IPS-18a (cell line): Measurements from ENCODE around the gene TRIM25.

Experiments used
- H3K27ac ChIP-seq: one replicate; pipeline ENCODE4 v1.5.1; 2013; ENCODE audit warnings: low read length
- H3K27me3 ChIP-seq: one replicate; pipeline ENCODE4 v1.6.1; 2013; ENCODE audit warnings: mild to moderate bottlenecking, low read length; ENCODE audit not compliant: control insufficient read depth, insufficient read depth
- H3K36me3 ChIP-seq: one replicate; pipeline ENCODE4 v1.6.1; 2013; ENCODE audit warnings: low read depth, low read length; ENCODE audit not compliant: control insufficient read depth
- H3K4me1 ChIP-seq: one replicate; pipeline ENCODE4 v1.6.1; 2013; ENCODE audit warnings: low read depth, low read length; ENCODE audit not compliant: control insufficient read depth
- H3K4me3 ChIP-seq: one replicate; pipeline ENCODE4 v1.5.1; 2013; ENCODE audit warnings: low read length
- H3K9ac ChIP-seq: one replicate; pipeline ENCODE4 v1.6.1; 2013; ENCODE audit warnings: mild to moderate bottlenecking, low read length, moderate library complexity
- H3K9me3 ChIP-seq: one replicate; pipeline ENCODE4 v1.6.1; 2013; ENCODE audit warnings: low read depth, low read length; ENCODE audit not compliant: control insufficient read depth

The TRIM25 gene

GRCh38 chr17:56879280-56879679 lies 34.6 kb downstream of the TRIM25 start:
- Histone ChIP-seq H3K4me1 (no peaks in the 10 kb centered on the region), H3K27me3 (no peaks in the 10 kb centered on the region), H3K27ac (no peak overlapping the region), H3K9ac (no peak overlapping the region), H3K36me3 (no peaks in the 10 kb centered on the region), H3K9me3 (no peaks in the 10 kb centered on the region), H3K4me3 (no peak overlapping the region)

DNA sequence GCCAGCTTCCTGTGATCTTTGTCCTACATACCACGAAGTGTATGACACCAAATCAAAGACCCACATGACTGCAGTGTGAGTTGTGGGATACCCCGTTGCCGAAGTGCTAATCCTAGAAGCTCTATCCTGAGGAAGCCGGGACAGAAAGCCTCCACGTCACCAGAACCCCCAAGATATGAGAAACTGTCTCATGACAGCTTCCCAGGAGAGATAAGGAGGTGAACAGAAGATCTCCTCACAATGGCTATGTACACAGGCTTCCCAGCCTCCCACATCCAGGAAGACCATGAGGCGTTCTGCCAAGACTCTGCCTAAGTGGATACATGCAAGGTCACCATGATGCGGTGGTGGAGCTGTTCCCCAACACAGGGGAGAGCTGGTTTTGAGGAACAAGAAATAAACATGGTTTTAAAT lies 37.1 kb downstream of the TRIM25 start:
- Histone ChIP-seq H3K9ac (no peak overlapping the region), H3K9me3 (no peaks in the 10 kb centered on the region), H3K27ac (no peak overlapping the region), H3K4me3 (no peak overlapping the region), H3K36me3 (no peaks in the 10 kb centered on the region), H3K27me3 (no peaks in the 10 kb centered on the region), H3K4me1 (no peaks in the 10 kb centered on the region)

DNA sequence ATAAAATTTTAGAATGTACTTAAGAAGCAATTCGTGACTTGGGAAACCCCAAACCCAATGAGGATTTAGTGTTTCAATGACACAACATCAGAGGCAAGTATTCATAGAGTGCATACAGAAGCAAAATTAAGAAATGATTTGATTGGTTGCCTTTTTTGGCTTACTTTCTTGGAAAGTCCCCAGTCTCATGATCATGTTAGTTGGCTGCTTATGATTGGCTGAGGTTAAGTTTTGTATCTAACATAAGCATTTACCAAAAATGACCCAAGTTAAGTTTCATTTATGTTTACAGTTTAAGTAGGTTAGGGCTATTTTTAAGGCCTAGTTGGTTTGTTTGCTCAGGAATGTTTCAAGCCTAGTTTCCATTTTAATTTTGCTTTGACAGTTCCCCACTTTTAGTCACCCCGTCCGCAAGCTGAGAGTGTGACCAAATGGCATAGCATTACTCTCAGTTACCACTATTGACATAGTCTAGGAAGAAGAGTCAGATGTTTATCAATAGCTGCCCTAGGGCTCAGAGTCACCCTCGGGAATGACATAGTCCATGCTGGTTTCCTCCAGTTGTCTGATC lies 43.7 kb downstream of the TRIM25 start:
- Histone ChIP-seq H3K9ac (no peak overlapping the region), H3K36me3 (no peaks in the 10 kb centered on the region), H3K27ac (no peak overlapping the region), H3K4me1 (no peaks in the 10 kb centered on the region), H3K27me3 (no peaks in the 10 kb centered on the region), H3K4me3 (no peak overlapping the region), H3K9me3 (no peaks in the 10 kb centered on the region)

DNA sequence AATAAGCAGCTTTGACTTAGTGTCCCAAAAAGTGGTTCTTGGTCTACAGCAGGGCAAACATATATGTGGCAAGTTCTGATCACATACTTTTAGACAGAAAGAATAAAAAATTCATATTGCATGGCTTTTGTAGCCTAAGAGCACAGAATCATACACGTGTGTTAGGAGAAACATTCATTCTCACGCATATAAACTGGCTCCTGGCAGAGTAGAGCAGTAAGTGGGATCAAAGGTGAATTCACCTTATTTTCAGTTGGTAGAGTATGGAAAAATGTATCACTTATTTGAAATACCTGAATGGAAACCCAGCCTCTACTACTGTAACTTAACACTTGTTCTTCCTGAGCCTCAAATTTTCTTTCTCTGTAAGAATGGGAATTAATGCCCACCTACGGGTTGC lies 45.1 kb downstream of the TRIM25 start:
- Histone ChIP-seq H3K36me3 (no peaks in the 10 kb centered on the region), H3K4me1 (no peaks in the 10 kb centered on the region), H3K9me3 (no peaks in the 10 kb centered on the region), H3K27me3 (no peaks in the 10 kb centered on the region), H3K4me3 (no peak overlapping the region), H3K27ac (no peak overlapping the region), H3K9ac (no peak overlapping the region)

DNA sequence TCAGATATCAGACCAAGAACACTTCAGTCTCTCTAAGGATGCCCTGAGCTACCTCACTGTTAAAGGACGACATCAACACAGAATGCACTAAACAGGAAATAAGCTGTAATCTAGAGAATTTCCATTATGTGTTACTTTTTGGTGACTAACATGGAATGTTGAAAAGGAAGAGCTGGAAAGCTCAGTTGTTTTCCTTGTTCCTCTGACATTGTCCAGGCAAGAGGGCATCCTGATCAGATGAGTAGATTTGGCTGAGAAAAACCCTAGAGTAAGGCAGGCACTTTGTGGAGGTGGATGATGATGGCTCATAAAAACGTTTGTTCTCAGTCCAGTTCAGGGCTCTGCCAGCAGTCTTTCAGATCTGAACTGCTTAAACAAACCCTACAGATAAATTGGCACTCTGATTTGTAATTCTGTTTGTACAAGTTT lies 45.9 kb downstream of the TRIM25 start:
- Histone ChIP-seq H3K27me3 (no peaks in the 10 kb centered on the region), H3K27ac (no peak overlapping the region), H3K4me1 (no peaks in the 10 kb centered on the region), H3K9ac (no peak overlapping the region), H3K4me3 (no peak overlapping the region), H3K9me3 (no peaks in the 10 kb centered on the region), H3K36me3 (peaks cover under 1% of the 10 kb centered on the region)

DNA sequence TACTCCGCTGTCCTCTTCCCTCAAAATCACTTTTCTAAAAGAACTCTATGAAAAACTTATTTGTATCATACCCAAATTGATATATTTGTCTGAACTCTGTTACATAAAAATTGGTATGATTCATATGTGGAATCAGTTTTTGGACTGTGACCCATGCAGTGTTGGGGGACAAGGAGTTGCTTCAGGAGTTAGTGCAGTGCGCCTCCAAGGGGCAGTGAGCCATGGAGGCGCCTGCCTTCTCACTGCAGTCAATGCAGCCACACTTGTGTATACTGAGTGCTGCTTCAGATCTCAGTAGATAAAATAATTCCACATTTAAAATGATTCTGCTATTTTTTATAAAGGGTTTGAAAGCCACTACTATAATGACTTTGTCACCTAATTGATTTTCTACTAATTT lies 47.4 kb downstream of the TRIM25 start:
- no peaks in the 10 kb centered on the region for H3K9me3 ChIP-seq
- no peak overlapping the region for H3K27ac ChIP-seq
- H3K27me3 ChIP-seq: no peaks in the 10 kb centered on the region
- H3K36me3 ChIP-seq: peaks cover 9% of the 10 kb centered on the region
- H3K9ac ChIP-seq: no peak overlapping the region
- no peaks in the 10 kb centered on the region for H3K4me1 ChIP-seq
- H3K4me3 ChIP-seq: no peak overlapping the region

DNA sequence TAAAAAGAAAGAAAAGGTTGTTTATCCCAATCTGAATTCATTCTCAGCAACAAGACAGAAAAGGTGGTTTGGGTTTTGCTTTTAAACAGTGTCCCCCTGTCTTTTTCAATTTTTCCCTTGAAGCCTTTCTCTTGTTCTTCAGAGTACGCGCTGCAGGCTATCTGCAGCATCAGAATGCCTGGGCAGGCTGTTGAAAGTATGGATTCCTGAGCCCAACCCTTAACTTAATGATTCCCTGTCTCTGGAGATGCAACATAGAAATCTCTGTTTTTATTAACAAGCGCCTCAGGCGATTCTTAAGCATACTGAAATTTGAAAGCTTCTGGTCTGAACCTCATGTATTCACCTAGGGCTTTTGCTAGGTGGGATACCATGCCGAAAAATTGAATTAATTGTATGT lies 47.8 kb downstream of the TRIM25 start:
- Histone ChIP-seq H3K27ac (no peak overlapping the region), H3K27me3 (no peaks in the 10 kb centered on the region), H3K36me3 (peaks cover 9% of the 10 kb centered on the region), H3K4me3 (no peak overlapping the region), H3K9ac (no peak overlapping the region), H3K9me3 (no peaks in the 10 kb centered on the region), H3K4me1 (no peaks in the 10 kb centered on the region)

DNA sequence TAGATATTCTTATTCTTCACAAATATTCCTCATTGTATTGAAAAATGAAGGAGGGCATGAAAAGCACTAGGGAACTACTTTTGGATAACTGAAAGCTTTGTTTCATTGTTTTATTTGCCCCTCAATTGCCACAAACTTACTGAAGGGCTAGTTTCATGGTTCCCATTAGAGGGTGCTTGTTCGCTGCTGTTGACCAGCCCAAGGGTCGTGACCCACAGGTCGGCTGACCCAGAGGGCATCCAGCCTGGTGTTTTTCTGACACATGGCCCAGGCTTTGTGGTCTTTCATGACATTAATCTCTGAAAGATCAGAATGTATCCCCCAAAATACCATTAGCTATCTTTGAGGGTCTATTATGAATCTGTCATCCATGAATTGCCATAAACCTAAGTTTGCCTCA lies 49.9 kb downstream of the TRIM25 start:
- no peak overlapping the region for H3K9ac ChIP-seq
- no peaks in the 10 kb centered on the region for H3K9me3 ChIP-seq
- H3K4me1 ChIP-seq: no peaks in the 10 kb centered on the region
- no peak overlapping the region for H3K27ac ChIP-seq
- H3K27me3 ChIP-seq: no peaks in the 10 kb centered on the region
- no peak overlapping the region for H3K4me3 ChIP-seq
- peaks cover 9% of the 10 kb centered on the region for H3K36me3 ChIP-seq

GRCh38 chr17:56861899-56862298 lies 52.0 kb downstream of the TRIM25 start:
- H3K36me3 ChIP-seq: peaks cover 12% of the 10 kb centered on the region
- H3K4me3 ChIP-seq: no peak overlapping the region
- no peak overlapping the region for H3K27ac ChIP-seq
- no peaks in the 10 kb centered on the region for H3K4me1 ChIP-seq
- H3K27me3 ChIP-seq: no peaks in the 10 kb centered on the region
- H3K9ac ChIP-seq: no peak overlapping the region
- no peaks in the 10 kb centered on the region for H3K9me3 ChIP-seq

- Histone ChIP-seq H3K27me3 (no peaks in the 10 kb centered on the region), H3K9ac (no peak overlapping the region), H3K36me3 (no peaks in the 10 kb centered on the region), H3K27ac (no peak overlapping the region), H3K4me3 (no peak overlapping the region), H3K4me1 (no peaks in the 10 kb centered on the region), H3K9me3 (no peaks in the 10 kb centered on the region)
Observed at GRCh38 chr17:56851008-56851407, 62.8 kb downstream of the TRIM25 start.

GRCh38 chr17:56850591-56850990 lies 63.3 kb downstream of the TRIM25 start:
- no peak overlapping the region for H3K4me3 ChIP-seq
- no peak overlapping the region for H3K9ac ChIP-seq
- H3K4me1 ChIP-seq: no peaks in the 10 kb centered on the region
- H3K27me3 ChIP-seq: no peaks in the 10 kb centered on the region
- H3K27ac ChIP-seq: no peak overlapping the region
- H3K9me3 ChIP-seq: no peaks in the 10 kb centered on the region
- no peaks in the 10 kb centered on the region for H3K36me3 ChIP-seq

GRCh38 chr17:56849131-56849530 lies 64.7 kb downstream of the TRIM25 start:
- Histone ChIP-seq H3K27me3 (no peaks in the 10 kb centered on the region), H3K27ac (no peak overlapping the region), H3K9me3 (no peaks in the 10 kb centered on the region), H3K4me1 (no peaks in the 10 kb centered on the region), H3K9ac (no peak overlapping the region), H3K4me3 (no peak overlapping the region), H3K36me3 (no peaks in the 10 kb centered on the region)
